A673 (cell line): ENCODE results near the gene USO1.

Source experiments
- EZH2 ChIP-seq: fragments of 200-600 bp; sonication (generic); IDR thresholded peaks from 2 replicates; pipeline ENCODE4 v1.6.1; 2017; ENCODE audit warnings: borderline replicate concordance, low read depth, mild to moderate bottlenecking, mixed read lengths, antibody characterized with exemption, low read length; ENCODE audit not compliant: poor library complexity, severe bottlenecking
- TF ChIP-seq, protein P1 (sequence below): fragments of 300-800, 200-600 bp; sonication (generic); conservative IDR thresholded peaks from 2 replicates; pipeline ENCODE4 v1.5.1; 2017; ENCODE audit warnings: low read depth, mild to moderate bottlenecking, antibody characterized with exemption, low read length, moderate library complexity, mixed read lengths

GRCh38 chr4:75819121-75819520 is 94.7 kb downstream of the USO1 start:
- TF ChIP-seq, protein P1, sequence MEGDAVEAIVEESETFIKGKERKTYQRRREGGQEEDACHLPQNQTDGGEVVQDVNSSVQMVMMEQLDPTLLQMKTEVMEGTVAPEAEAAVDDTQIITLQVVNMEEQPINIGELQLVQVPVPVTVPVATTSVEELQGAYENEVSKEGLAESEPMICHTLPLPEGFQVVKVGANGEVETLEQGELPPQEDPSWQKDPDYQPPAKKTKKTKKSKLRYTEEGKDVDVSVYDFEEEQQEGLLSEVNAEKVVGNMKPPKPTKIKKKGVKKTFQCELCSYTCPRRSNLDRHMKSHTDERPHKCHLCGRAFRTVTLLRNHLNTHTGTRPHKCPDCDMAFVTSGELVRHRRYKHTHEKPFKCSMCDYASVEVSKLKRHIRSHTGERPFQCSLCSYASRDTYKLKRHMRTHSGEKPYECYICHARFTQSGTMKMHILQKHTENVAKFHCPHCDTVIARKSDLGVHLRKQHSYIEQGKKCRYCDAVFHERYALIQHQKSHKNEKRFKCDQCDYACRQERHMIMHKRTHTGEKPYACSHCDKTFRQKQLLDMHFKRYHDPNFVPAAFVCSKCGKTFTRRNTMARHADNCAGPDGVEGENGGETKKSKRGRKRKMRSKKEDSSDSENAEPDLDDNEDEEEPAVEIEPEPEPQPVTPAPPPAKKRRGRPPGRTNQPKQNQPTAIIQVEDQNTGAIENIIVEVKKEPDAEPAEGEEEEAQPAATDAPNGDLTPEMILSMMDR = no peak
- no peak for TF ChIP-seq EZH2
